Measurements from ENCODE around the gene PSAPL1.

PSAPL1 gene

GRCh38 chr4:7392438-7393421 lies 42.0 kb downstream of the PSAPL1 start:
- DNase-seq (ENCODE audit: low read depth in 1 of 2, low spot score in 1 of 2): no peak
- no peak for TF ChIP-seq JUND (IDR thresholded peaks at IDR 0.05; ENCODE audit: low read depth)
- in situ Hi-C loops (cut with HindIII; ENCODE audit: low pct_unique_long_range_greater_than_20kb, low sequenced_read_pairs): no loop called here

DNA sequence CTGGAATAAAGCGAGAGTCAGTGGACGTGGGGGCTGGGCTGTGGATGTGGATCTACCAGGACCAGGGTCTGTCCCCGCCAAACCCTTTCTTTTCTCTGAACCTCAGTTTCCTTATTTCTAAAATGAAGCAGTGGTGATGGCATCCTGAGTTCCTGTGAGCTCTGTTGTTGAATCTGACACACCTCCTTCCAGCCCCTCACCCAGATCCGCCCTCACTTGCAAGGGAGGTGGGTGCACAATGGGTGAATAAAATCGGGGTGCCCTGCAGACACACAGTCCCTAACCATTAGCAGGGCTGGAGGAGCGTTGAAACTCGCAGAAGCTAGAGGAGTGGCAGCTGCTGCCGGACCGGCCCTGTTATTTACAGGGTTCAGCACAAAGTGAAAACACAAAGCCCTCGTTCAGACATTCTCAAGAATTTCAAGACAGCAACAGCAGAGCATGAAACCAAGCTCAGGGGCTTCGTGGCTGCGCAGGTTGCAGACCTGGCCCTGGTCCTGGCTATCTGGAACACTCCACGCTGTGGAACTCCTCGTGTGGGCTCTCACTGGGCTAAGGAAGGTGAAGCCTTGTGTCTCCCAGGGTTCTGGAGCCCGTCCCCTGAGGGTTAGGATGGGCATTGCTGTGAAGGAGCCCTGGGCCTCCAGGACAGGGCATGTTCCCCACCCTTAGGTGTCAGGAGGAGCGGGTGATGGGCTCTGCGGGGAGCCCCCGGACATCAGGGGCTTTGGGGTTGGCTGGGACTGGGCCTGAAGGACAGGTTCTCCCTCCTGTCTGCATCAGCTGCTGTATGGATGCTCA lies 42.9 kb downstream of the PSAPL1 start:
- TF ChIP-seq JUND (IDR thresholded peaks at IDR 0.05; ENCODE audit: low read depth): no peak
- in situ Hi-C loops (cut with HindIII; ENCODE audit: low pct_unique_long_range_greater_than_20kb, low sequenced_read_pairs): no loop called here
- no peak for DNase-seq (ENCODE audit: low read depth in 1 of 2, low spot score in 1 of 2)

DNA sequence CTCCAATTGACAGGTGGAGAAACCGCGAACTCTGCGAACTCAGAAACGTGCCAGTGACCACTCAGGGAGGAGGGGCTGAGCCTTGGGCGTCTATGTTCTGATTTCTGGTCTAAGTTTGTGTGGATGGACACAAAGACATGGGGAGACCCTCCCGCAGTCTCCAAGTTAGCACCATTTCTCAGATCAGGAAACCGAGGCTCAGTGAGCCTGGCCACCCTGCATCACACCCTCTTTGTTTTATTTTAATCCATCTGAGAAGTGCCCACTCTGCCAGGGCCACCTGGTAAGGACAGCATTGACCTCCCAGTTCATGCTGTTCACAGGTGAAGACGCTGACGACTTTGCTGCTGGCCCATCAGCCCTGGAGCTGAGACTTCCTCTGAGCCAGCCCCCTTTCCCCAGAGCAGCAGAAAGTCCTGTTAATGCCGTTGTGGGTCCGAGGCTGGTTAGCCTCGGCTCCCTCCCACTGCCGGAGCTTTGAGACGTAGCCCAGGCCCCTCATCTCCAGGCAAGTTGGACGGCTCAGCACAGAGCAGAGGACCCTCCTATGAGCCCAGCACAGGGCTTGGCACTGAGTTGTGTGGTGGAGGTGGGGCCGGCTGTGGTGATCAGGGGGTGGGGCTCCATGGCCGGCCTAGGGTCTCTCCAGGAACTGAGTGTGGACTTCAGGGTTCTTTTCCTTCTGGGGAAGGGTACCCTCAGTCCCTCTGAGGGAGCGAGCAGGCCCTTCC lies 43.7 kb downstream of the PSAPL1 start:
- in situ Hi-C loops (cut with HindIII; ENCODE audit: low pct_unique_long_range_greater_than_20kb, low sequenced_read_pairs): no loop called here
- no peak for DNase-seq (ENCODE audit: low read depth in 1 of 2, low spot score in 1 of 2)
- no peak for TF ChIP-seq JUND (IDR thresholded peaks at IDR 0.05; ENCODE audit: low read depth)

DNA sequence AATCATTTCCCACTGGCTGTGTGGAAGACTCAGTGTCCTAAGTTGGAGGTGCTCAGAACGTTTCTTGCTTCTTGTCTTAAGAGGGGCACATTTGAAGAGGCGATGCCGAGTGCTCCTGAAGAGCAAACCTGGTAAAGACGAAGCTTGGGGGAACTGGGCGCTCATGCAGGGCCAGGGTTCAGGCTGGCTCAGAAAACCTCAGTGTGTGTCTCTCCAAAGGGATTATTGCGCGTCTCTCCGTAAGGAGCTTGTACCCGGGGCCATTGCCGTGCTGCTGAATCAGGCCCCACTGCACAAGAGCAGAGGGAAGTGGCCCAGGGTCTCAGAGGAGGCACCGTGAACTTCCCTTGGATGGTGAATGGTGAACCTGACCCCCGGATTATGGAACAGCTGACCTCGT lies 44.4 kb downstream of the PSAPL1 start:
- TF ChIP-seq JUND (IDR thresholded peaks at IDR 0.05; ENCODE audit: low read depth): no peak
- in situ Hi-C loops (cut with HindIII; ENCODE audit: low pct_unique_long_range_greater_than_20kb, low sequenced_read_pairs): no loop called here
- no peak for DNase-seq (ENCODE audit: low read depth in 1 of 2, low spot score in 1 of 2)

DNA sequence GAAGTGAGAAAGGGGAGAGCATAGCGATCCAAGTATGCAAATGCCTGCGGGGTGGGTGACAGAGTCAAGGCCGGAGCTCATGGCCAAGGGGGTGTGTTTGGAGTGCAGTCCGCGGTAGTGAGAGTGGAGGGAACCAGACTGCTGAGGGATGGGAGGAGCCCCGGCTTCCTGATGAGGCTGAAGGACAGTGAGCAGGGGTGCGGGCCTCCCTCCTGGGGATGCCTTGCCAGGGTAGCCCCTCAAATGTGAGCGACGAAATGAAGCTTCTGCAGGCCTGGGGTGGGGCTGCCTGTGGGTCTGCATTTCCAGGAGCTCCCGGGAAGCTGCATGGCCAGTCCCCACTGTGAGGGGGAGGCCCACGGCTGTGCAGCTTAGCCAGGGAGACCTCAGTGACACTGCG lies 45.0 kb downstream of the PSAPL1 start:
- in situ Hi-C loops (cut with HindIII; ENCODE audit: low pct_unique_long_range_greater_than_20kb, low sequenced_read_pairs): no loop called here
- no peak for TF ChIP-seq JUND (IDR thresholded peaks at IDR 0.05; ENCODE audit: low read depth)
- DNase-seq (ENCODE audit: low read depth in 1 of 2, low spot score in 1 of 2): no peak

DNA sequence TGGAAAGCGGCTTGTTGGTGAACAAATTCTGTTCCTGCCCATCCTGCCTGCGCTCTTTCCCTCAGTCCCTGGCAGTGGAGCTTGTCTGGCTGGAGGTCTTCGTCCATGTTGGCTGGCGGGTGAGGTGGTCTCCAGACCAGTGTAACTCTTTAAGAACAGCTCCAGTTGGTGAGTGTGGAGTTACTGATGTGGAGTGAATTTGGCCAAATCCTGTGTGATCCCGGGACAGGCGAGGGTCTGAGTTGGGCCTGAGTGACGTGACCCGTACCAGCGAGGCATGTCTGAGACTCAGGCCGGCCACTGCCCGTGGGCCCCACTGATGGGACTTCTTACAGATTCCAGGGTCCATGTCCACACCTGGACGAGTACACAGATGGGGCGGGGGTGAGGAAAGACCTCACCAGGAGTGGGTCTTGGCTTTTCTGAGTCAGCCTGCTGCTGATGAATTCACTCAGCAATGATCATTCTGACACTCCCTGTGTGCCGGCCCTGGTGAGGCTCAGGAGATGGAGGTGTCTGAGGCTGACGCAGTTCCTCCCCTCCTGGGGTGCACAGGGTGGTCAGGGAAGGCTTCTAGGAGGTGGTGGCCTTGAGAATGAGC lies 45.5 kb downstream of the PSAPL1 start:
- in situ Hi-C loops (cut with HindIII; ENCODE audit: low pct_unique_long_range_greater_than_20kb, low sequenced_read_pairs): no loop called here
- no peak for DNase-seq (ENCODE audit: low read depth in 1 of 2, low spot score in 1 of 2)
- TF ChIP-seq JUND (IDR thresholded peaks at IDR 0.05; ENCODE audit: low read depth): no peak

DNA sequence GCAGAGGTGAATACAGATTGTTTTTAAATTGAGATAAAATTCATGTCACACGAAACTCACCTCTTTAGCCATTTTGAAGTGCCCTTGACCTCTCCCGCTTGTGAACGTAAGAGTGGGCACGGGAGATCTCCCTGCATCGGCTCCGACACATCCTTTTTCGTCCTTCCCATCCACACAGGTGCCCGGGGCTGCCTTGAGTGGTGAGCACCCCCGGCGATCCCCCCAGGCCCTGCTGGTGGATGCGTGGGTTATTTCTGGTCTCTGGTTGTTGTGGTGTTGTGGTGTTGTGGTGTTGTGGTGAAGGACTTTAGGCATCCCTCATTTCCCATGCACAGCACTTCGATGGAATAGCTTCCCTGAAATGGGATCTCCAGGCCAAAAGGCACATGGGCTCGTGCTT lies 46.1 kb downstream of the PSAPL1 start:
- no peak for DNase-seq (ENCODE audit: low read depth in 1 of 2, low spot score in 1 of 2)
- TF ChIP-seq JUND (IDR thresholded peaks at IDR 0.05; ENCODE audit: low read depth): no peak
- in situ Hi-C loops (cut with HindIII; ENCODE audit: low pct_unique_long_range_greater_than_20kb, low sequenced_read_pairs): no loop called here

- DNase-seq (ENCODE audit: low read depth in 1 of 2, low spot score in 1 of 2): no peak
- in situ Hi-C loops (cut with HindIII; ENCODE audit: low pct_unique_long_range_greater_than_20kb, low sequenced_read_pairs): no loop called here
- TF ChIP-seq JUND (IDR thresholded peaks at IDR 0.05; ENCODE audit: low read depth): no peak
These were observed 46.8 kb downstream of the PSAPL1 start for GRCh38 chr4:7387925-7388324.

GRCh38 chr4:7384929-7385890 lies 49.5 kb downstream of the PSAPL1 start:
- in situ Hi-C loops (cut with HindIII; ENCODE audit: low pct_unique_long_range_greater_than_20kb, low sequenced_read_pairs): no loop called here
- no peak for DNase-seq (ENCODE audit: low read depth in 1 of 2, low spot score in 1 of 2)
- TF ChIP-seq JUND (IDR thresholded peaks at IDR 0.05; ENCODE audit: low read depth): no peak

GRCh38 chr4:7384003-7384928 lies 50.5 kb downstream of the PSAPL1 start:
- in situ Hi-C loops (cut with HindIII; ENCODE audit: low pct_unique_long_range_greater_than_20kb, low sequenced_read_pairs): no loop called here
- DNase-seq (ENCODE audit: low read depth in 1 of 2, low spot score in 1 of 2): no peak
- no peak for TF ChIP-seq JUND (IDR thresholded peaks at IDR 0.05; ENCODE audit: low read depth)

Data from T47D (cell line).